WTC11 (cell line): ENCODE data around the gene FNIP2. TPM values are rescaled to one million over a fixed set of nuclear protein-coding genes. Genes with fewer than 3 reads are reported as not detected.

ENCODE experiments used
- ATAC-seq: fragments of 200-7000 bp; cut with Tn5 transposase; 2 replicates; pipeline ENCODE4 v1.10.0; 2021; ENCODE audit warnings: mild to moderate bottlenecking, moderate library complexity
- CTCF ChIA-PET: fragments of 300-600 bp; sonication (Branson Sonifier 250); formaldehyde crosslinking; loops from one replicate; lab custom pipeline; 2021; ENCODE audit warnings: antibody characterized with exemption; lab: Charles Lee
- POLR2A ChIA-PET: fragments of 350-600 bp; sonication (Branson Sonifier 250); formaldehyde crosslinking; loops from one replicate; lab custom pipeline; 2021; ENCODE audit warnings: antibody characterized with exemption; lab: Charles Lee
- DNase-seq: peaks from one replicate; pipeline ENCODE4 v3.0.0; 2021; ENCODE audit warnings: low spot score
- H3K27ac Mint-ChIP-seq: 2 replicates; pipeline ENCODE4 v1.8.0; 2021; ENCODE audit warnings: mixed read lengths
- H3K27me3 Mint-ChIP-seq: 2 replicates; pipeline ENCODE4 v1.8.0; 2021; ENCODE audit warnings: low read depth, mild to moderate bottlenecking, moderate library complexity, mixed read lengths
- H3K36me3 Mint-ChIP-seq: 2 replicates; pipeline ENCODE4 v1.8.0; 2021; ENCODE audit warnings: mixed read lengths
- H3K4me1 Mint-ChIP-seq: 2 replicates; pipeline ENCODE4 v1.8.0; 2022; ENCODE audit warnings: mixed read lengths
- H3K4me3 Mint-ChIP-seq: 2 replicates; pipeline ENCODE4 v1.8.0; 2021; ENCODE audit warnings: mild to moderate bottlenecking, moderate library complexity, mixed read lengths
- H3K9me3 Mint-ChIP-seq: 2 replicates; pipeline ENCODE4 v1.8.0; 2021; ENCODE audit warnings: mixed read lengths
- AFF4 ChIP-seq: sonication (generic); formaldehyde crosslinking; IDR thresholded peaks from 2 replicates; pipeline ENCODE4 v1.8.1; 2023; ENCODE audit warnings: mild to moderate bottlenecking, missing genetic modification reagents, borderline replicate concordance
- ATF3 ChIP-seq: sonication (generic); formaldehyde crosslinking; conservative IDR thresholded peaks from 2 replicates; pipeline ENCODE4 v1.8.1; 2022; ENCODE audit warnings: mild to moderate bottlenecking, missing genetic modification reagents
- CBFB ChIP-seq: sonication (generic); formaldehyde crosslinking; IDR thresholded peaks from 2 replicates; pipeline ENCODE4 v1.8.1; 2022; ENCODE audit warnings: mild to moderate bottlenecking, low read depth, missing genetic modification reagents
- CTCF ChIP-seq: fragments of 200-600 bp; IDR thresholded peaks from 2 replicates; pipeline ENCODE4 v1.8.0; 2022; ENCODE audit warnings: antibody characterized with exemption
- E2F5 ChIP-seq: sonication (generic); formaldehyde crosslinking; IDR thresholded peaks from 2 replicates; pipeline ENCODE4 v1.8.1; 2022; ENCODE audit warnings: mild to moderate bottlenecking, moderate library complexity, missing genetic modification reagents
- ESRRA ChIP-seq: sonication (generic); formaldehyde crosslinking; IDR thresholded peaks from 2 replicates; pipeline ENCODE4 v1.8.1; 2022; ENCODE audit warnings: mild to moderate bottlenecking, missing genetic modification reagents, borderline replicate concordance
- IRF2 ChIP-seq: sonication (generic); formaldehyde crosslinking; IDR thresholded peaks from 2 replicates; pipeline ENCODE4 v1.8.0; 2022; ENCODE audit warnings: low read depth, missing genetic modification reagents, borderline replicate concordance
- KAT7 ChIP-seq: sonication (generic); formaldehyde crosslinking; IDR thresholded peaks from 2 replicates; pipeline ENCODE4 v1.8.1; 2023; ENCODE audit warnings: missing genetic modification reagents, mild to moderate bottlenecking, borderline replicate concordance
- MAX ChIP-seq: sonication (generic); formaldehyde crosslinking; IDR thresholded peaks from 2 replicates; pipeline ENCODE4 v1.8.0; 2022; ENCODE audit warnings: mild to moderate bottlenecking, missing genetic modification reagents
- MXD4 ChIP-seq: fragments of 250-450 bp; sonication (Bioruptor Pico); IDR thresholded peaks from 2 replicates; pipeline ENCODE4 v1.8.0; 2021; ENCODE audit warnings: mild to moderate bottlenecking, moderate library complexity, borderline replicate concordance
- NR2C2 ChIP-seq: sonication (generic); formaldehyde crosslinking; IDR thresholded peaks from 2 replicates; pipeline ENCODE4 v1.8.0; 2022; ENCODE audit warnings: mild to moderate bottlenecking, missing genetic modification reagents
- PREB ChIP-seq: sonication (generic); formaldehyde crosslinking; IDR thresholded peaks from 2 replicates; pipeline ENCODE4 v1.8.1; 2022; ENCODE audit warnings: mild to moderate bottlenecking, missing genetic modification reagents, moderate library complexity, borderline replicate concordance
- TP53 ChIP-seq: sonication (generic); formaldehyde crosslinking; IDR thresholded peaks from 2 replicates; pipeline ENCODE4 v1.8.1; 2023; ENCODE audit warnings: mild to moderate bottlenecking, missing genetic modification reagents
- ZBTB43 ChIP-seq: sonication (generic); formaldehyde crosslinking; IDR thresholded peaks from 2 replicates; pipeline ENCODE4 v1.8.1; 2023; ENCODE audit warnings: mild to moderate bottlenecking, missing genetic modification reagents
- ZNF396 ChIP-seq: fragments of 250-450 bp; sonication (Bioruptor Pico); IDR thresholded peaks from 2 replicates; pipeline ENCODE4 v1.8.0; 2021; ENCODE audit warnings: mild to moderate bottlenecking, moderate library complexity, borderline replicate concordance
- ZNF512 ChIP-seq: sonication (generic); formaldehyde crosslinking; IDR thresholded peaks from 2 replicates; pipeline ENCODE4 v1.8.1; 2022; ENCODE audit warnings: missing genetic modification reagents, borderline replicate concordance
- ZNF532 ChIP-seq: fragments of 250-450 bp; sonication (Bioruptor Pico); IDR thresholded peaks from 2 replicates; pipeline ENCODE4 v1.9.0; 2021; ENCODE audit warnings: mild to moderate bottlenecking, borderline replicate concordance
- ZNF671 ChIP-seq: fragments of 250-450 bp; sonication (Bioruptor Pico); IDR thresholded peaks from 2 replicates; pipeline ENCODE4 v1.8.0; 2021; ENCODE audit warnings: mild to moderate bottlenecking
- ZSCAN18 ChIP-seq: fragments of 250-450 bp; sonication (Bioruptor Pico); IDR thresholded peaks from 2 replicates; pipeline ENCODE4 v2.1.2; 2022; ENCODE audit warnings: mild to moderate bottlenecking, moderate library complexity
- total RNA-seq: library from RNA; stranded (reverse); gene quantifications from 3 replicates; pipeline ENCODE4 v1.2.3, GENCODE V29; 2021

FNIP2 gene
- total RNA-seq, 1 experiment from 2014 or later: 8.6 TPM

- TF ChIP-seq IRF2 (no peak), ZSCAN18 (CRISPR knock-in tag) (no peak), ESRRA (no peak), NR2C2 (CRISPR knock-in tag) (no peak), TP53 (no peak), ZNF671 (CRISPR knock-in tag) (no peak), ATF3 (CRISPR knock-in tag) (no peak), MXD4 (CRISPR knock-in tag) (no peak), MAX (CRISPR knock-in tag) (no peak), ZNF396 (no peak), KAT7 (no peak)
Measured at GRCh38 chr4:158786121-158786601, 17.3 kb downstream of the FNIP2 start (continued).

GRCh38 chr4:158786955-158787354 is 18.1 kb downstream of the FNIP2 start:
- H3K4me1 Mint-ChIP-seq: peaks cover 41% of the 10 kb centered on the region
- ATAC-seq: no peak
- ChIA-PET POLR2A (no interaction called here), CTCF (no interaction called here)
- DNase-seq: no peak
- H3K9me3 Mint-ChIP-seq: no peaks in the 10 kb centered on the region
- H3K4me3 Mint-ChIP-seq: no peak overlapping the region
- H3K27me3 Mint-ChIP-seq: no peaks in the 10 kb centered on the region
- H3K36me3 Mint-ChIP-seq: no peaks in the 10 kb centered on the region
- H3K27ac Mint-ChIP-seq: no peak overlapping the region
- TF ChIP-seq ZNF532 (CRISPR knock-in tag): no peak
- no peak for TF ChIP-seq E2F5 (CRISPR knock-in tag)
- no peak for TF ChIP-seq AFF4 (CRISPR knock-in tag)
- no peak for TF ChIP-seq CBFB (CRISPR knock-in tag)
- no peak for TF ChIP-seq ZNF512 (CRISPR knock-in tag)
- TF ChIP-seq CTCF: no peak
- TF ChIP-seq ZNF671 (CRISPR knock-in tag): no peak
- no peak for TF ChIP-seq ZBTB43 (CRISPR knock-in tag)
- TF ChIP-seq PREB (CRISPR knock-in tag): no peak
- TF ChIP-seq KAT7: no peak
